Sigmoid colon (tissue), 4 donors: ENCODE data around the gene PIP4K2A.

Experiments
- CTCF ChIP-seq, 4 experiments: fragments of 450-650 bp in 3 of 4; fragments of 200-600 bp in 1 of 4; IDR thresholded peaks; one replicate each; pipeline ENCODE4 v1.5.1; 2016 to 2019; ENCODE audit warnings: antibody characterized with exemption in 4 of 4, mild to moderate bottlenecking in 3 of 4, moderate library complexity in 2 of 4
- EP300 ChIP-seq, 4 donors: sonication (generic); formaldehyde crosslinking; IDR thresholded peaks; one replicate each; pipeline ENCODE4 v1.6.1; 2017; ENCODE audit warnings: antibody characterized with exemption in 4 of 4
- POLR2A ChIP-seq, 2 donors: fragments of 450-650 bp; IDR thresholded peaks; one replicate each; pipeline ENCODE4 v1.6.1; 2016; ENCODE audit warnings: antibody characterized with exemption in 2 of 2, mild to moderate bottlenecking in 2 of 2, moderate library complexity in 2 of 2

GRCh38 chr10:22570733-22571430, 143.5 kb downstream of the PIP4K2A start:
- TF ChIP-seq POLR2A (IDR thresholded peaks at IDR 0.05), result no peak
- TF ChIP-seq CTCF (IDR thresholded peaks at IDR 0.05), result no peak
- TF ChIP-seq EP300 (IDR thresholded peaks at IDR 0.05), result no peak
